Right cardiac atrium (tissue), 5 donors: ENCODE data around the gene MCF2L2. TPM values are rescaled to one million over a fixed set of nuclear protein-coding genes. Genes with fewer than 3 reads are reported as not detected.

Experiments used
- ATAC-seq, 2 donors: fragments of 200-7000 bp; cut with Tn5 transposase; one replicate each; pipeline versions ENCODE4 v1.8.0 to v1.9.1; 2020; ENCODE audit warnings: moderate library complexity in 2 of 2, mild to moderate bottlenecking in 1 of 2
- DNase-seq, 3 donors: peaks; one replicate each; pipeline ENCODE4 v3.0.0-alpha.2; 2020
- H3K27ac ChIP-seq: one replicate; pipeline ENCODE4 v1.5.1; 2013; ENCODE audit warnings: mild to moderate bottlenecking, low read length, control low read depth, moderate library complexity
- H3K27me3 ChIP-seq: one replicate; pipeline ENCODE4 v1.6.1; 2013; ENCODE audit not compliant: control insufficient read depth, insufficient read depth
- H3K4me1 ChIP-seq: one replicate; pipeline ENCODE4 v1.6.1; 2013; ENCODE audit warnings: low read length; ENCODE audit not compliant: control insufficient read depth, insufficient read depth
- H3K4me3 ChIP-seq: one replicate; pipeline ENCODE4 v1.5.1; 2013; ENCODE audit warnings: low read length, control low read depth
- H3K9me3 ChIP-seq: one replicate; pipeline ENCODE4 v1.6.1; 2013; ENCODE audit warnings: low read length; ENCODE audit not compliant: control insufficient read depth
- WGBS: extraction: QIAGEN DNeasy Blood & Tissue Kit; methylation state at CpG from one replicate; pipeline ENCODE4 v1.1.7; 2013; 5-methylcytosine and 5-hydroxymethylcytosine counted together
- intact Hi-C, 4 donors: fragments of 100-400 bp; cut with DNase I; formaldehyde crosslinking; loops; one replicate each; pipeline versions ENCODE4 v1.11.0 to v1.14.0; 2022 to 2023
- polyA plus RNA-seq: library from polyadenylated mRNA; stranded (reverse); fragments of 200-250 nt; gene quantifications from one replicate; pipeline ENCODE4 v1.2.3, GENCODE V29; 2013
- total RNA-seq, 4 donors: library from RNA; stranded (reverse); fragmentation: NEBNext Ultra II Directional; extraction: Animal tissue kit (Norgen Biotek cat#: 25700); gene quantifications; one replicate each; pipeline ENCODE4 v1.2.1, GENCODE V29; 2021
- donor health status: healthy with polysubstance abuse.
- donor health status: DM: no; HTN: yes; CAD: no.
- donor health status: DM: no; HTN: no; CAD: no.
- donor health status: DM: no; HTN: yes; CAD: no; lungs with severe emphysema.
- donor health status: DM: yes; HTN: yes; CAD: no.

MCF2L2 gene
- total and polyA plus RNA-seq, 5 donors = 0.07 to 0.32 (median 0.23) TPM; not detected in 2

DNA sequence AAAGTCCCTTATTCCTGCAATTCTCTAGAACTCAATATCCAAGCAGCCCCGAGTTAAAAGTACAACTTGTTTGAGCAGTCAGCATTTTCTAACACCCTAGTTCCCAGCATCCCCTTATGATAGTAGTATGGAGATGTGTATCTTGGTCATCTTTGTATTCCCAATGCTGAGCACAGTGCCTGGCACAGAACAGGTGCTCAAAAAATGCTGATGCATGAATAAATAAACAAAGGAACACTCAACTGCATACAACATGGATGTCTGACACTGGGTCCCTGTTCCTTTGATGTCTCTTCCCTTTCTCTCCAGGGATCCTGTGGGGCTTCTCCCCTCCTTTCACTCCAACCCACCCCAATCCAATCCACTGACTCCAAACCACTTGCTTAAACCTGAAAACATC, 199.2 kb downstream of the MCF2L2 start:
- DNase-seq = no peak
- Histone ChIP-seq H3K4me1 (no peaks in the 10 kb centered on the region), H3K4me3 (no peak overlapping the region), H3K27me3 (no peaks in the 10 kb centered on the region), H3K27ac (no peak overlapping the region), H3K9me3 (no peaks in the 10 kb centered on the region)
- intact Hi-C loops = no loop called here
- no peak for ATAC-seq
- 94% methylated on average over 1 of the region's 1 CpG for whole genome bisulfite sequencing

- ATAC-seq (no peak), DNase-seq (no peak)
- intact Hi-C loops = no loop called here
- Histone ChIP-seq H3K4me3 (no peak overlapping the region), H3K27me3 (no peaks in the 10 kb centered on the region), H3K9me3 (no peaks in the 10 kb centered on the region), H3K27ac (no peak overlapping the region), H3K4me1 (no peaks in the 10 kb centered on the region)
- WGBS = 88% methylated on average over 4 of the region's 4 CpGs
Observed at GRCh38 chr3:183227586-183227985, 200.8 kb downstream of the MCF2L2 start.

GRCh38 chr3:183226333-183226890, 202.0 kb downstream of the MCF2L2 start:
- no peak for DNase-seq
- Histone ChIP-seq H3K27me3 (no peaks in the 10 kb centered on the region), H3K4me1 (no peaks in the 10 kb centered on the region), H3K4me3 (no peak overlapping the region), H3K9me3 (no peaks in the 10 kb centered on the region), H3K27ac (no peak overlapping the region)
- intact Hi-C loops = no loop called here
- ATAC-seq = no peak
- 91% methylated on average over 9 of the region's 9 CpGs for WGBS

GRCh38 chr3:183224180-183224970, 204.0 kb downstream of the MCF2L2 start:
- no peak for ATAC-seq
- H3K9me3 ChIP-seq = no peaks in the 10 kb centered on the region
- intact Hi-C loops = no loop called here
- 74% methylated on average over 11 of the region's 11 CpGs for WGBS
- H3K27me3 ChIP-seq = no peaks in the 10 kb centered on the region
- no peak overlapping the region for H3K4me3 ChIP-seq
- no peak for DNase-seq
- no peaks in the 10 kb centered on the region for H3K4me1 ChIP-seq
- no peak overlapping the region for H3K27ac ChIP-seq

DNA sequence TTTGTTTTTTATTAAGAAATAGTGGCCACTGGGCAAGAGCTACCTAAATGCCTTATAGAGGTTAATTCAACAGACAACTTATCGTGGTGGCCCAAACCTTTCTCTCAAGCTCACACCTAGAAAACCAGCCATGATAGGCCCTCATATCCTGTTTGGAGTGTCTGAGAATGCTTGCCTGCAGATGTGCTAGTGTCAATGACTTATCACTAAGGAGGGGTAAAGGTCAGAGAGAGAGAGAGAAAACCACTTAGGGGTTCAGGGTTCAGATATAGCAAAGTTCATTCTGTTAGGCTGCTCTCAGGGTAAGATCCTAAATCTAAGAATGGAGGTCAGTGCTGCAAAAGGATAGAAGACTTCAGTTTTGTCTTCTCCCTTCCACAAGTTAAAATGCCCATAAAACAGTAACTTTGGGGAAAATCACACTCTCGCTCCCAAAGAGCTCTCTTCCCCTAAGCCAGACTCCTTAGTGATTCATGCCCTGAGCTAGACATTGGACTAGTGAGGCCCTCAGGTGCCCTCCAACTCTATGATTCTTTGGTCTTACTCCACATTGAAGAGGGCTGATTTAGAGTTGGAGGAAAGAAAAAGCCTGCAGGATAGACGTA, 205.7 kb downstream of the MCF2L2 start:
- WGBS = 92% methylated on average over 3 of the region's 3 CpGs
- Histone ChIP-seq H3K27me3 (no peaks in the 10 kb centered on the region), H3K4me3 (no peak overlapping the region), H3K9me3 (no peaks in the 10 kb centered on the region), H3K4me1 (no peaks in the 10 kb centered on the region), H3K27ac (no peak overlapping the region)
- no peak for ATAC-seq
- intact Hi-C loops = no loop called here
- no peak for DNase-seq

DNA sequence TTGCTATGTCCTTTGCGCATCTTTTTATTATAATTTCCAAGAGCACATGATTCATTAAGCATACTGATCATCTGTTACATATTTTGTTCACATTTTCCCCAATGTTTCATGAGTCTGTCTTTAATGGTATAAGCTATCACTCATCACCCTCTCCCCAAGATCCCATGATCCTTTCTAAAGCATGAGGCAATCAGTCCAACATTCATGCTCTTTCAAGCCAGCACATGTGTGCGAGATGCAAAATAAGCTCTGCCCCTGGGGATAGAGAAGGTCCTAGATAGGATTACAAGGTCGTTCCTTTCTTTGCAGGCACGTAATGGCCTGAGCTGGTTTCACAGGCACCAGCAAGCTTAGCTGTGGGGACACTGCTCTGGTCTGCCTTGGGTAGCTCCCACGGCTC, 207.6 kb downstream of the MCF2L2 start:
- Histone ChIP-seq H3K27me3 (no peaks in the 10 kb centered on the region), H3K4me3 (no peak overlapping the region), H3K9me3 (no peaks in the 10 kb centered on the region), H3K4me1 (no peaks in the 10 kb centered on the region), H3K27ac (no peak overlapping the region)
- DNase-seq (no peak), ATAC-seq (no peak)
- intact Hi-C loops = no loop called here
- 55% methylated on average over 5 of the region's 5 CpGs for WGBS

DNA sequence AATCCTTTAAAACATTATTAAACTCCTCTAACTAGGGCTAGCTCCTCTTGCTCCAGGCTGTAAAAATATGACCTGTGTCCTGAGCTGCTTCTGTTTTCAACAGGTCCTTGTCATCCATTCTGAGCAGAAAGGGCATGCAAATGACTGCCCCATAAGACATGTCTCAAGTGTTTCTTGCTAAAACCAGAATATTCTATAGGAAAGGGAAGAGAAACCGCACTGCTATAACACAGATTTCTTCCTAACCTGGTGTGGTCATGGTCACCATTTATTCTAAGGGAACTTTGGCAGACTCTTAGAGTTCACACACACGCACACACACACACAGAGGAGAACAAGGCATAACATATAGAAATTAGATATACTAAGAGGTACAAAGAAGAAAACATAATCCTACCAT, 209.6 kb downstream of the MCF2L2 start:
- WGBS = 90% methylated on average over 2 of the region's 2 CpGs
- DNase-seq = no peak
- Histone ChIP-seq H3K9me3 (no peaks in the 10 kb centered on the region), H3K4me3 (no peak overlapping the region), H3K4me1 (no peaks in the 10 kb centered on the region), H3K27me3 (no peaks in the 10 kb centered on the region), H3K27ac (no peak overlapping the region)
- intact Hi-C loops = no loop called here
- ATAC-seq = no peak

- H3K4me3 ChIP-seq = no peak overlapping the region
- intact Hi-C loops = no loop called here
- ATAC-seq = no peak
- H3K27ac ChIP-seq = no peak overlapping the region
- H3K4me1 ChIP-seq = no peaks in the 10 kb centered on the region
- no peaks in the 10 kb centered on the region for H3K27me3 ChIP-seq
- no peak for DNase-seq
- no peaks in the 10 kb centered on the region for H3K9me3 ChIP-seq
- 82% methylated on average over 9 of the region's 9 CpGs for WGBS
Observed at GRCh38 chr3:183217548-183218332, 210.7 kb downstream of the MCF2L2 start.

DNA sequence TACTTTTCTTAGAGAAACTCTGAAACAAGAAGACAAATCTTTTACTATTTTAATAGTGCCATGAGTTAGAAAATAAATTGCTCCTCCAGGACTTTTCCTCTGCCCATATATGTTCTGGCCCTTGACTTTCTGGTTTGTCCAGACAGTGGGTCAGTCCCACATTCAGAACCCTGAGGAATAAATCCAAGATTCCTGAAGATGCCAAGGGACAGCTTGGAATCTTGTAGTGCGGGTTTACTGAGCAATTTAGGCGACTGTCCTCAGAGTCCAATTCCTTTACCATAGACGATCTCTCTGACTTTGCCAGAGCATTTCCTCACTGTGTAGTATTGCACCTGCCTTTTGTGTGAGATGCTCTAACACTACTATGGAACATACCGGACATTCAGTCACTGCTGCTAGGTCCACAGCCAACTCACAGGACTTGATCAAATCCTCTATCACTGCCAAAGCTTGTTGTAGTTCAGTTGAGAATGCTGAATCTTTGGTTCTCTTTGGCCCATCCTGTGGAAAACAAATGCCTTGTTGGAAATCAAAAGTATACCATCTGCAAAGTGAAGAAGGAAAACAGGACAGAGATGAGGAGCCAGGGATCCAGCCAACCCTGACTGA, 212.7 kb downstream of the MCF2L2 start:
- intact Hi-C loops = no loop called here
- H3K27ac ChIP-seq = no peak overlapping the region

DNA sequence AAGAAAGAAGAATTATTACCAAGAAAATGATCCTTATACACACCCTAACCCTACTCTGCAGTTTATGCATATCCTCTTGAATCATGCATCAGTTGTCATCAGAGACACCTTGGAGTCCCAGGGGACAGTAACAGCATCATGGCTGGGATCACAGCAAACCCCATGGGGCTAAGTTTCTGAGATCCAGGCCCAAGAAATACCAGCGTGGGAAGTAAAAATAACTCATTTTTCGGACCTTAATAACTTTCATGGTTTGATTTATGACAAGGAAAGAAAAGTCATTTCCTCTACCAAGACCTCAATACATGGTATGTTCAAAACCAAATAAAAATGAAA, 214.2 kb downstream of the MCF2L2 start:
- Histone ChIP-seq H3K27ac (no peak overlapping the region), H3K4me1 (peaks cover 3% of the 10 kb centered on the region), H3K27me3 (no peaks in the 10 kb centered on the region), H3K4me3 (no peak overlapping the region), H3K9me3 (no peaks in the 10 kb centered on the region)
- 58% methylated on average over 2 of the region's 2 CpGs for WGBS
- DNase-seq (no peak), ATAC-seq (no peak)
- intact Hi-C loops = no loop called here

More for the DNA sequence above, 212.7 kb downstream of the MCF2L2 start:
- Histone ChIP-seq H3K4me1 (peaks cover under 1% of the 10 kb centered on the region), H3K27me3 (no peaks in the 10 kb centered on the region), H3K9me3 (no peaks in the 10 kb centered on the region), H3K4me3 (no peak overlapping the region)
- no peak for DNase-seq
- WGBS = 79% methylated on average over 4 of the region's 4 CpGs
- ATAC-seq = no peak
